Mesodermal cell (in vitro differentiated cells): Measurements from ENCODE around the gene SOBP.

Experiments used
- H3K27ac ChIP-seq: 2 replicates; pipeline ENCODE4 v1.7.0; 2013; ENCODE audit warnings: mild to moderate bottlenecking, low read depth, low read length, moderate library complexity; ENCODE audit not compliant: severe bottlenecking
- H3K36me3 ChIP-seq: 2 replicates; pipeline ENCODE4 v1.7.1; 2013; ENCODE audit warnings: mild to moderate bottlenecking, low read length, moderate library complexity; ENCODE audit not compliant: control insufficient read depth, insufficient read depth
- H3K4me1 ChIP-seq: one replicate; pipeline ENCODE4 v1.7.1; 2013; ENCODE audit warnings: mild to moderate bottlenecking, low read length; ENCODE audit not compliant: insufficient read depth, control insufficient read depth, poor library complexity, severe bottlenecking
- H3K4me3 ChIP-seq: 2 replicates; pipeline ENCODE4 v1.7.0; 2013; ENCODE audit warnings: low read length, control low read depth, mild to moderate bottlenecking; ENCODE audit not compliant: insufficient read depth, poor library complexity, severe bottlenecking; ENCODE audit errors: extremely low read depth
- H3K9me3 ChIP-seq: 2 replicates; pipeline ENCODE4 v1.7.1; 2013; ENCODE audit warnings: mild to moderate bottlenecking, low read length, moderate library complexity; ENCODE audit not compliant: control insufficient read depth
- WGBS, 2 experiments: methylation state at CpG; one replicate each; pipeline ENCODE4 v1.1.5; 2013; ENCODE audit warnings: missing lambda C conversion rate in 2 of 2; ENCODE audit not compliant: insufficient coverage in 2 of 2; 5-methylcytosine and 5-hydroxymethylcytosine counted together

Gene SOBP

DNA sequence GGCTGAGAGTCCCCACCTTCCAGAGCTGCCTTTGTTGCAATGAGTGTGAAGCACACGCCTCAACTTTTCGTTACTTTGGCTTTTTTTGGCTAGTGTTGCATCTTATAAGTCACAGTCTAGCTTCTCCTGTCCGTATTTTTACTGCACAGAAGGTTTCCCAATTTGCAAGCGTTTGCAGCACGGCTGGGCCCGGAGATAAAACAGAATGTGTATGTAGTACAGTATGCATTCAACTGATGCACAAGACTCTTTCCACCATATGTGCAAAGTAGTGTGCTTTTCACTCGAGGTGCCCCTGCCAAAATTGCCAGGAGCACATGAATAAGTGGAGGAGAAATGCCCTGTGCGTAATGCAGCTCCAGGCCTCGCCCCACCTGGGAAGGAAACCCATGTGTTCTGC, 79.6 kb downstream of the SOBP start:
- Histone ChIP-seq H3K9me3 (no peaks in the 10 kb centered on the region), H3K27ac (no peak overlapping the region), H3K4me1 (peaks cover 6% of the 10 kb centered on the region), H3K36me3 (no peaks in the 10 kb centered on the region), H3K4me3 (no peak overlapping the region)
- 86 to 94% methylated on average over 6 of the region's 9 CpGs for WGBS, 2 experiments

DNA sequence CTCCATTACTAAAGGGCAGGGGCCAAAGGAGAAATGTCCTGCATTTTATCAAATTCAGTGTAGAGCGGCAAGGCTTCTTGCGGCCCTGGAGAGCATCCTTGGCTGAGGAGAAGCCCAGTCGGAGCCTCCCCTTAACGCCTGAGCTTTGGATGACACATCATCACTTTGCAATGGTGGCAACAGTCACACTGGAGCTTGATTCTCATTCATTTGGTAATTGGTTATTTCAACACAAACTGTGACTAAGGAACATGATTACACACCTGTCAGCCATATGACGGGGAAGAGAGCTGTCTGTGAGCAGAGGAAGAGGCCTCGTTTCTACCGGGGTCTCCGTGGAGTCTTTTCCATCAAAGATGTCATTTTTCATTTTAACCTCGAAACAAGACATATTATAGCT, 81.4 kb downstream of the SOBP start:
- WGBS, 2 experiments: 90 to 95% methylated on average over 4 to 9 of the region's 9 CpGs
- Histone ChIP-seq H3K36me3 (no peaks in the 10 kb centered on the region), H3K4me1 (peaks cover 6% of the 10 kb centered on the region), H3K9me3 (no peaks in the 10 kb centered on the region), H3K4me3 (no peak overlapping the region), H3K27ac (no peak overlapping the region)

DNA sequence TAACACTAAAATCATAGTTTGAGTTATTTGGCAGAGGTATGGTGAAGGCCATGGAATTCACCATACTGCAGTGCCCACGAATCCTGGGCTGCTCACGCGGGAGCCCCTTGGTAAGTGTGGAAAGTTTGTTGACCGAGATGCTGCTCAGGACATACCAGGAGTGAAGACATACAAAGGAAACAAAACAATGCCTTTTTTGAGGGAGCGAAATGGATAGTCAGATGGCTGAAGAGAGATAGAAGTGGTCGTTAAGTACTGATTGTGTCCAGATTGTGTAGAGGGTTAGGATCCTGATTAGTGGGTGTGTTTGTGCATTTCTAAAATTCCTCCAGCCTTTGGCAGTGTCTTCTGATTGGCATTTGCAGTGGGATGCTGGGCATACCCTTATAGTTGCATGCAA, 83.0 kb downstream of the SOBP start:
- Histone ChIP-seq H3K4me1 (peaks cover 6% of the 10 kb centered on the region), H3K4me3 (no peak overlapping the region), H3K27ac (no peak overlapping the region), H3K9me3 (no peaks in the 10 kb centered on the region), H3K36me3 (no peaks in the 10 kb centered on the region)
- WGBS, 2 experiments: 84 to 88% methylated on average over 6 of the region's 6 CpGs

DNA sequence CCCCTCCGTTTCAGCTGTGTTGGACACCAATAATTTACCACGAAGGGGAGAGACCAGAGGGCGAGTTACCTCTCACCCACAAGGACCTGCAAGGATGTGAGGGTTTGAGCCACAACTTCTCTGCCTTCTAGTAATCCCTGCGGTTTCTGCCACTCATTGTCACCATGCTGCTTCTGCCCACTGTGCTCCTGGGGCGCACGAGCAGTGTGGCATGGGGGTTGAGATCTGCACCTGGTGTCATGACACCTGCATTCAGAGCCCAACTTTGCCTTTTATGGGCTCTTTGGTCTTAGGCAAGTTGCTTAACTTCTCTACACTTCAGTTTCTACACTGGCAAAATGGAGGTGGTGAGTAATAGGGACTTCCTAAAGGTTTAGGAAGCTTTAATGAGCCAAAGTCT, 84.9 kb downstream of the SOBP start:
- WGBS, 2 experiments: 86 to 88% methylated on average over 5 to 6 of the region's 6 CpGs

DNA sequence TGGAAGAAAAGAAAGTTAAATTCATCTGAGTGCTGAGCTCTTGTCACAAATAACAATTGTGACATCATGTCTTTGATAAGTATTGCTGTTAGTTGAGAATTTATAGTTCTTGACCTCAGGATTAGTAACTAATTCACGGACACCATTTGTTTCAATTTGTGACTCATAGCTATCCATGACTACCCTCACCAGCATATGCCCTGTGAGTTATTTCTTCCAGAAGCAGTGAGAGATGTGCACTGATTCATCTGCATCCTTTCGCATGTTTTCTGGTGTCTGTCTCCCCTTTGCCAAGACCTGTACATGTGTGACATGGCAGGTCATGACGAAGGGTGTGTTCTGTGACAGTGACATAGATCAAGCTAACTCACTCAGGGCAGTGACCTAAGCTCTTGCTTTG, 86.9 kb downstream of the SOBP start:
- peaks cover 6% of the 10 kb centered on the region for H3K4me1 ChIP-seq

More for the DNA sequence above, 84.9 kb downstream of the SOBP start:
- peaks cover 6% of the 10 kb centered on the region for H3K4me1 ChIP-seq
- no peaks in the 10 kb centered on the region for H3K9me3 ChIP-seq
- no peak overlapping the region for H3K4me3 ChIP-seq
- no peaks in the 10 kb centered on the region for H3K36me3 ChIP-seq
- H3K27ac ChIP-seq: no peak overlapping the region

DNA sequence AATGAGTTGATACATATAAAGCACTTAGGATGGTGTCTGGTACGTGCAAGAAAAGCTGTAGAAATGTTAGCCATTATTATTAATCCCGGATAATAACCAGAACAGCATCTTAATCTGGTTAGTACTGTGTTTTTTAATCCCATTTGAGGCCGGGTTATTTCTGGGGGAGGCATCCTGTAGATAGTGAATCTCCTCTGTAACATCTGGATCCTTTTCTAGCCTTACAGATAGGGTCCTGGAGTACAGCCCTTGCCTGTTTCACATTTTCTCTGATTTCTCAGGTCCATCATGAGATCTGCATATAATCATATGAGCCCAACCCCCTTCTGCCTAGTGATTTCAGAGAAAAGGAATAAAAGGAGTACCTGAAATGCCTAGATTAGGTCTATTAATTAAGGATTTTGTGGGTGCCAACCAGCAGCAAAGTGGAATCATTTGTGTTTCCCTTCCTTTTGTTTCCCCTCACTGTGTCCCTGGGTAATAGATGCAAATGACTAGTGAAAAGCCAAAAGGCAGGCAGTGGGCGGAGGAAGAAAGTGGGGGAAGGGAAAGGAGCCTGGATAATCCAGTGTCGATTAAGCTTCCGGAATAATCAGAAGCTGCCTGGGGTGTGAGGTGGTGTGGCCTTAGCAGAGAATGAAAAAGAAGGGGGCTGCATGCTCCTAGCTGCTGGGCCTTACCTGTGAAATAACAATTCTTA, 88.9 kb downstream of the SOBP start:
- 39 to 40% methylated on average over 1 to 2 of the region's 6 CpGs for WGBS, 2 experiments
- H3K4me1 ChIP-seq: no peaks in the 10 kb centered on the region
- peak overlapping the region; percentile 11 for H3K27ac ChIP-seq
- H3K36me3 ChIP-seq: no peaks in the 10 kb centered on the region
- H3K9me3 ChIP-seq: no peaks in the 10 kb centered on the region
- no peak overlapping the region for H3K4me3 ChIP-seq

More for the DNA sequence above, 86.9 kb downstream of the SOBP start:
- Histone ChIP-seq H3K27ac (no peak overlapping the region), H3K9me3 (no peaks in the 10 kb centered on the region), H3K36me3 (no peaks in the 10 kb centered on the region), H3K4me3 (no peak overlapping the region)
- WGBS, 2 experiments: 100% methylated on average over 1 of the region's 3 CpGs

DNA sequence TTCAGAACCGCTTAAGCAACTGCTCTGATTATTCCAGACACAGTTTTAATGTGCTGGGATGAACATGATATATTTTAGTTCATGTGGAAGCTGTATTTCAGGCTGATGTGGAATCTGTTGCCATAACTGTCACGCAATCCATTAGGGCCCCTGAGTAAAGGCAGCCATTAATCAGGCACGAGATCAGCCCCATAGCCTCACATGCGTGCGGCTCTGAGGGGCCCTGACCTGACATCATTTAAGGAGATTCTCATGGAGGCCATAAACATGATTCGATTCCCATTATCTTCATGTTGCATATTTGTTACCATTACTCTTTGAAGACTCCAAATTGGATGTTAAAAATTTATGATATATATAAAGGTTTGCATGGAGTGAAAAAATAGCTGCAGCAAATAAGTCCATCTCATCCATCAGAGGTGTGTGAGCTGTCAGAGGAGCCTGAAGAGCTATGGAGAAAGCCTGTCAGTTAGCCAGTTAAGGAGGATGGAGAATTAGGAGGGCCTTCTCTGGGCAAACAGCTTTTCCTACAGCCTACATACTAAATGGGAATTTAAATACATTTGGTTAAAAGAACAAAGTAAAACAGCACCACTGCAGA, 89.6 kb downstream of the SOBP start:
- Histone ChIP-seq H3K4me1 (no peaks in the 10 kb centered on the region), H3K9me3 (no peaks in the 10 kb centered on the region), H3K4me3 (no peak overlapping the region), H3K27ac (no peak overlapping the region), H3K36me3 (no peaks in the 10 kb centered on the region)
- 86 to 99% methylated on average over 5 to 6 of the region's 6 CpGs for WGBS, 2 experiments

DNA sequence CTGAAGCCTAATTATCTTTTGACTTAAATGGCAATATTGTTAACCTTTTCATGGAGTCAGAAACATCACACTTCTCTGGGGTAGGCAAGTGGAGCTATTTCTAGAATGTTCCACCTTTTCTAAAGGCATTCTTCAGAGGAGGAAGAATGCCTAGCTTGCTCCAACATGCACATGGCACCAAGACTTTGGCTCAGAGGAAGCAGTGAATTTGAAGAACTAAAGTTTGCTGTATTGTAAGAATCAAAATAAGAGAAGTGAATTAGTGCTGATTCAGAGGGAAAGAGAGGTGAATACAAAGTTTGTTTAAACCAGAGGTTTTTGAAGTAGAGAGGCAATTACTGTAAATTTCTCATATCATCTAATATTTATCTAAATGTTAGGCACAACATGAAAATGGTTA, 92.2 kb downstream of the SOBP start:
- no peaks in the 10 kb centered on the region for H3K36me3 ChIP-seq
- no peaks in the 10 kb centered on the region for H3K9me3 ChIP-seq
- no peak overlapping the region for H3K4me3 ChIP-seq
- H3K4me1 ChIP-seq: no peaks in the 10 kb centered on the region
- H3K27ac ChIP-seq: no peak overlapping the region

DNA sequence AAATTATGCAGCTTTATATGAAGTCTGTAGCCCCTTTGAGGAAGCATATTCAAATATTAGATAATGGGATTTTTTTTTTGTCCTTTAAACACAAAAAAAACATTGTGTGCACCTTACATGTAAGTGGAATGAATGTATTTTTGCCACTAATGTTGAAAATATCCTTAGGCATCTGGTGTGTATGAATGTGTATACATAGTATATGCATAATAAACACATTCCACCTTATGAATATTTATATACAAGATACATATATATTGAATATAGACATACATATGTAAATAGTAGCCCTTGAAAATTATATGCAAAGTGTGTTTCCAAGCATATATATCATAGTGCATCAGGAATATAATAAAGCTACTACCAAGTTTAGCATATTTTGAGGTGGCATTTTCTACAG, 94.8 kb downstream of the SOBP start:
- H3K4me1 ChIP-seq: no peaks in the 10 kb centered on the region
- H3K27ac ChIP-seq: no peak overlapping the region

DNA sequence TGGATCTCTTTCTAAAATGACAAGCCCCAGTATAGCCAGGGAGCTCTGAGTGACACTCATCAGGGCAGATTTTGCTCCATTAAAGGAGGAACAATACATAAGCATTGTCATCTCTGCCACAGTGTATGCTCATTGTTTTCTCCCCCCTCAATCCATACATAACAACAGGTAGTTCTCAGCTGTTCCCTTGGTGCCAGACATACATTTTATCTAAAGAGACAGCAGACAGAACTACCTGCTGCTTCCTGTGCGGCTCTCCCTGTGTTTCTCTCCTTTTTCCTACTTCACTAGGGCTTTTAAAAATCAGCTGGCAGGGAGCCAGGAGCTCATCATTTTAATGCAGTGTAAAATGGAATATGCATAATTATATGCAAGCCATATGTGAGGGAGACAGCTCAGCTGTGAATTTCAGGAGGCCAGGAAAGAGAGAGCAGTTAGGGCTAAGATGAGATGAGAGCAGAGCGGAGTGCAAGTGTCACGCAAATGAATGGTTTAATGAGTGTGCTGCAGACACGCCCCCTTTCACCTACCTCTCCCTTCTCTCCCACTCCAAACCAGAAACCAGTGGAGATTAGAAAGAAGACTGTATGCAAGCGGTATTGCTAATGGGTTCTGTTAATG, 96.0 kb downstream of the SOBP start:
- Histone ChIP-seq H3K4me1 (no peaks in the 10 kb centered on the region), H3K36me3 (no peaks in the 10 kb centered on the region), H3K4me3 (no peak overlapping the region), H3K9me3 (no peaks in the 10 kb centered on the region), H3K27ac (no peak overlapping the region)
- WGBS, 2 experiments: 57% methylated on average over 1 of the region's 5 CpGs; no CpG with 5 or more reads in 1 of the 2 experiments

More for the DNA sequence above, 94.8 kb downstream of the SOBP start:
- H3K9me3 ChIP-seq: no peaks in the 10 kb centered on the region
- H3K36me3 ChIP-seq: no peaks in the 10 kb centered on the region
- no peak overlapping the region for H3K4me3 ChIP-seq

DNA sequence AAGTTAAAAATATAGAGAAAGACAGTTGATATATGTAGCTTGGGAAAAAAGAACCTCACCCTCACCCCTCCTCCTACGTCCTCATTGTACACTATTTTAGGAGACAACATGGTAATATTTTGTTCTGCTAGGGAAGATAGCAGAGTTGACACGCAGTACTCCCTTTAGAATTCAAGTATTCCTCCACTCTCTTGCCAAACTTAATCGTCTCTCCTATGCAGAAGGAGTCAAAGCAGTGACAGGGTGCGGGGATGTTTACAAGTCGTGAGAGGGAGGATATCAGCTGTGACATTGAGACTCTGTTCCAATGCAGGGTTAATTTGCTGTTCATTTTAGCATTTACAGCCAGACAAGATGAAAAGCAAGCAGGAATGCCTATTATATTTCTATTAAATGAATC, 97.5 kb downstream of the SOBP start:
- WGBS, 2 experiments: 90% methylated on average over 2 of the region's 5 CpGs; no CpG with 5 or more reads in 1 of the 2 experiments
- H3K36me3 ChIP-seq: no peaks in the 10 kb centered on the region

More for the DNA sequence above, 97.5 kb downstream of the SOBP start:
- no peaks in the 10 kb centered on the region for H3K9me3 ChIP-seq
- H3K27ac ChIP-seq: no peak overlapping the region
- H3K4me3 ChIP-seq: no peak overlapping the region
- H3K4me1 ChIP-seq: no peaks in the 10 kb centered on the region
